ENCODE data around the gene TSPAN5.

Gene TSPAN5

DNA sequence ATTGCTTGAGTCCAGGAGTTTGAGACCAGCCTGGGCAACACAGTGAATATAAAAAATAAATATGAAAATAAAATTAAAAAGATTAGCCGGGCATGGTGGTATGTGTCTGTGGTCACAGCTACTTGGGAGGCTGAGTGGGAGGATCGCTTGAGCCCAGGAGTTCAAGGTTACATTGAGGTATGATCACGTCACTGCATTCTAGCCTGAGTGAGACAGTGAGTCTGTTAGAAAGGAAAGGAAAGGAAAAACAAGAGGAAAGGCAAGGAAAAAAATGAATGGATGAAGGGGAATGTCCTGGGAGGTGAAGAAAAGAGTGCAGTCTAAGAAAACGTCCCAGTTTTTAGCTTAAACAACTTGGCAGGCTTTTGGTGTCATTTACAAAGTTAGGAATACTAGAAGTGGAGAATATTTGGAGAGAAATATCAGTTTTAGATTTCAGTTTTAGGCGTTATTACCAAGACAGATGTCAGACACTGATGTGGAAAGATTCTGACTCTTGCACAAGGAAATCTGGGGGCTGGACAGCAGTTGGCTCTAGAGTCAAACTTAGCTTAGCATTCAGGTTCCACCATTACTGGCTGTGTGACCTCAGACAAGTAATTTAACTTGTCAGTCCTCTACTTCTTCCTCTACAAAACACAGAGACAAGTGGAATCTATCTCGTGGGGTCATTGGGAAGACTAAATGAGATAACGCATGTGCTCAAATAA, 139.0 kb downstream of the TSPAN5 start:
- CTCF ChIA-PET = interaction anchor here (0.6 kb wide), 1 partner anchor 52 kb away, joined by 3 read pairs; no protein-coding TSS in a partner anchor

More for the DNA sequence above, 139.0 kb downstream of the TSPAN5 start:
- Histone ChIP-seq H3K4me1 (ENCODE audit: control insufficient read depth, insufficient read depth, low read length) (no peaks in the 10 kb centered on the region), H3K36me3 (ENCODE audit: control insufficient read depth in 2 of 2, insufficient read depth in 1 of 2, low read length in 2 of 2) (no peaks in the 10 kb centered on the region), H3K27ac (ENCODE audit: extremely low read depth, low read depth, low read length) (no peak overlapping the region), H3K4me3 (ENCODE audit: low read depth, low read length) (no peak overlapping the region), H3K9me3 (ENCODE audit: control insufficient read depth, insufficient read depth, low read depth, low read length) (no peaks in the 10 kb centered on the region)
- no peak for TF ChIP-seq ZNF433 (tag by site-specific recombination; IDR thresholded peaks at IDR 0.05; ENCODE audit: low read depth)
- TF ChIP-seq ZEB2 (tag by site-specific recombination; IDR thresholded peaks at IDR 0.05) = no peak
- TF ChIP-seq, protein P1, sequence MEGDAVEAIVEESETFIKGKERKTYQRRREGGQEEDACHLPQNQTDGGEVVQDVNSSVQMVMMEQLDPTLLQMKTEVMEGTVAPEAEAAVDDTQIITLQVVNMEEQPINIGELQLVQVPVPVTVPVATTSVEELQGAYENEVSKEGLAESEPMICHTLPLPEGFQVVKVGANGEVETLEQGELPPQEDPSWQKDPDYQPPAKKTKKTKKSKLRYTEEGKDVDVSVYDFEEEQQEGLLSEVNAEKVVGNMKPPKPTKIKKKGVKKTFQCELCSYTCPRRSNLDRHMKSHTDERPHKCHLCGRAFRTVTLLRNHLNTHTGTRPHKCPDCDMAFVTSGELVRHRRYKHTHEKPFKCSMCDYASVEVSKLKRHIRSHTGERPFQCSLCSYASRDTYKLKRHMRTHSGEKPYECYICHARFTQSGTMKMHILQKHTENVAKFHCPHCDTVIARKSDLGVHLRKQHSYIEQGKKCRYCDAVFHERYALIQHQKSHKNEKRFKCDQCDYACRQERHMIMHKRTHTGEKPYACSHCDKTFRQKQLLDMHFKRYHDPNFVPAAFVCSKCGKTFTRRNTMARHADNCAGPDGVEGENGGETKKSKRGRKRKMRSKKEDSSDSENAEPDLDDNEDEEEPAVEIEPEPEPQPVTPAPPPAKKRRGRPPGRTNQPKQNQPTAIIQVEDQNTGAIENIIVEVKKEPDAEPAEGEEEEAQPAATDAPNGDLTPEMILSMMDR (tag by site-specific recombination; IDR thresholded peaks at IDR 0.05) = no peak
- TF ChIP-seq, protein P2, sequence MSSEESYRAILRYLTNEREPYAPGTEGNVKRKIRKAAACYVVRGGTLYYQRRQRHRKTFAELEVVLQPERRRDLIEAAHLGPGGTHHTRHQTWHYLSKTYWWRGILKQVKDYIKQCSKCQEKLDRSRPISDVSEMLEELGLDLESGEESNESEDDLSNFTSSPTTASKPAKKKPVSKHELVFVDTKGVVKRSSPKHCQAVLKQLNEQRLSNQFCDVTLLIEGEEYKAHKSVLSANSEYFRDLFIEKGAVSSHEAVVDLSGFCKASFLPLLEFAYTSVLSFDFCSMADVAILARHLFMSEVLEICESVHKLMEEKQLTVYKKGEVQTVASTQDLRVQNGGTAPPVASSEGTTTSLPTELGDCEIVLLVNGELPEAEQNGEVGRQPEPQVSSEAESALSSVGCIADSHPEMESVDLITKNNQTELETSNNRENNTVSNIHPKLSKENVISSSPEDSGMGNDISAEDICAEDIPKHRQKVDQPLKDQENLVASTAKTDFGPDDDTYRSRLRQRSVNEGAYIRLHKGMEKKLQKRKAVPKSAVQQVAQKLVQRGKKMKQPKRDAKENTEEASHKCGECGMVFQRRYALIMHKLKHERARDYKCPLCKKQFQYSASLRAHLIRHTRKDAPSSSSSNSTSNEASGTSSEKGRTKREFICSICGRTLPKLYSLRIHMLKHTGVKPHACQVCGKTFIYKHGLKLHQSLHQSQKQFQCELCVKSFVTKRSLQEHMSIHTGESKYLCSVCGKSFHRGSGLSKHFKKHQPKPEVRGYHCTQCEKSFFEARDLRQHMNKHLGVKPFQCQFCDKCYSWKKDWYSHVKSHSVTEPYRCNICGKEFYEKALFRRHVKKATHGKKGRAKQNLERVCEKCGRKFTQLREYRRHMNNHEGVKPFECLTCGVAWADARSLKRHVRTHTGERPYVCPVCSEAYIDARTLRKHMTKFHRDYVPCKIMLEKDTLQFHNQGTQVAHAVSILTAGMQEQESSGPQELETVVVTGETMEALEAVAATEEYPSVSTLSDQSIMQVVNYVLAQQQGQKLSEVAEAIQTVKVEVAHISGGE (tag by site-specific recombination; conservative IDR thresholded peaks at IDR 0.05; ENCODE audit: low read depth) = no peak
- no peak for TF ChIP-seq ZNF621 (tag by site-specific recombination; IDR thresholded peaks at IDR 0.05)
- TF ChIP-seq ZNF768 (tag by site-specific recombination; IDR thresholded peaks at IDR 0.05) = no peak
- TF ChIP-seq ZXDB (tag by site-specific recombination; IDR thresholded peaks at IDR 0.05) = no peak
- no peak for TF ChIP-seq ZNF776 (tag by site-specific recombination; IDR thresholded peaks at IDR 0.05; ENCODE audit: borderline replicate concordance)
- TF ChIP-seq ZNF654 (tag by site-specific recombination; IDR thresholded peaks at IDR 0.05; ENCODE audit: low read depth) = no peak
- no peak for TF ChIP-seq KLF16 (tag by site-specific recombination; IDR thresholded peaks at IDR 0.05)
- TF ChIP-seq, protein P3, sequence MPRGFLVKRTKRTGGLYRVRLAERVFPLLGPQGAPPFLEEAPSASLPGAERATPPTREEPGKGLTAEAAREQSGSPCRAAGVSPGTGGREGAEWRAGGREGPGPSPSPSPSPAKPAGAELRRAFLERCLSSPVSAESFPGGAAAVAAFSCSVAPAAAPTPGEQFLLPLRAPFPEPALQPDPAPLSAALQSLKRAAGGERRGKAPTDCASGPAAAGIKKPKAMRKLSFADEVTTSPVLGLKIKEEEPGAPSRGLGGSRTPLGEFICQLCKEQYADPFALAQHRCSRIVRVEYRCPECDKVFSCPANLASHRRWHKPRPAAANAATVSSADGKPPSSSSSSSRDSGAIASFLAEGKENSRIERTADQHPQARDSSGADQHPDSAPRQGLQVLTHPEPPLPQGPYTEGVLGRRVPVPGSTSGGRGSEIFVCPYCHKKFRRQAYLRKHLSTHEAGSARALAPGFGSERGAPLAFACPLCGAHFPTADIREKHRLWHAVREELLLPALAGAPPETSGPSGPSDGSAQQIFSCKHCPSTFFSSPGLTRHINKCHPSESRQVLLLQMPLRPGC (tag by site-specific recombination; IDR thresholded peaks at IDR 0.05) = no peak
- TF ChIP-seq ZNF174 (tag by site-specific recombination; IDR thresholded peaks at IDR 0.05) = no peak
- no peak for TF ChIP-seq ZNF837 (tag by site-specific recombination; IDR thresholded peaks at IDR 0.05)
- no peak for TF ChIP-seq ZNF473 (tag by site-specific recombination; IDR thresholded peaks at IDR 0.05)
- no peak for TF ChIP-seq KLF1 (tag by site-specific recombination; IDR thresholded peaks at IDR 0.05)
- no peak for TF ChIP-seq ZBTB7A (tag by site-specific recombination; IDR thresholded peaks at IDR 0.05; ENCODE audit: low read depth)
- TF ChIP-seq, protein P4, sequence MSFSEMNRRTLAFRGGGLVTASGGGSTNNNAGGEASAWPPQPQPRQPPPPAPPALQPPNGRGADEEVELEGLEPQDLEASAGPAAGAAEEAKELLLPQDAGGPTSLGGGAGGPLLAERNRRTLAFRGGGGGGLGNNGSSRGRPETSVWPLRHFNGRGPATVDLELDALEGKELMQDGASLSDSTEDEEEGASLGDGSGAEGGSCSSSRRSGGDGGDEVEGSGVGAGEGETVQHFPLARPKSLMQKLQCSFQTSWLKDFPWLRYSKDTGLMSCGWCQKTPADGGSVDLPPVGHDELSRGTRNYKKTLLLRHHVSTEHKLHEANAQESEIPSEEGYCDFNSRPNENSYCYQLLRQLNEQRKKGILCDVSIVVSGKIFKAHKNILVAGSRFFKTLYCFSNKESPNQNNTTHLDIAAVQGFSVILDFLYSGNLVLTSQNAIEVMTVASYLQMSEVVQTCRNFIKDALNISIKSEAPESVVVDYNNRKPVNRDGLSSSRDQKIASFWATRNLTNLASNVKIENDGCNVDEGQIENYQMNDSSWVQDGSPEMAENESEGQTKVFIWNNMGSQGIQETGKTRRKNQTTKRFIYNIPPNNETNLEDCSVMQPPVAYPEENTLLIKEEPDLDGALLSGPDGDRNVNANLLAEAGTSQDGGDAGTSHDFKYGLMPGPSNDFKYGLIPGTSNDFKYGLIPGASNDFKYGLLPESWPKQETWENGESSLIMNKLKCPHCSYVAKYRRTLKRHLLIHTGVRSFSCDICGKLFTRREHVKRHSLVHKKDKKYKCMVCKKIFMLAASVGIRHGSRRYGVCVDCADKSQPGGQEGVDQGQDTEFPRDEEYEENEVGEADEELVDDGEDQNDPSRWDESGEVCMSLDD (tag by site-specific recombination; IDR thresholded peaks at IDR 0.05) = no peak
- TF ChIP-seq ZNF132 (tag by site-specific recombination; IDR thresholded peaks at IDR 0.05; ENCODE audit: borderline replicate concordance) = no peak
- TF ChIP-seq ZNF677 (tag by site-specific recombination; IDR thresholded peaks at IDR 0.05) = no peak
- POLR2A ChIA-PET = no interaction called here

Measured in HEK293 (cell line).